ENCODE results near the gene EZH1. TPM values are rescaled to one million over a fixed set of nuclear protein-coding genes. Genes with fewer than 3 reads are reported as not detected.

The EZH1 gene
- total and polyA plus RNA-seq, 10 of the 15 experiments (the other 5 are each of a cell fraction or from before 2014, with no cell fraction given), result 6.1 to 43.3 (median 16.8) TPM

- TF ChIP-seq ZNF592 (IDR thresholded peaks at IDR 0.05), result no peak
- TF ChIP-seq CHD4 (IDR thresholded peaks at IDR 0.05), result no peak
- TF ChIP-seq E2F8 (IDR thresholded peaks at IDR 0.05; ENCODE audit: low read depth, partially characterized antibody), result no peak
- TF ChIP-seq BACH1 (IDR thresholded peaks at IDR 0.05; ENCODE audit: borderline replicate concordance), result no peak
- no peak for TF ChIP-seq MTA2 (IDR thresholded peaks at IDR 0.05; ENCODE audit: low read depth)
Observed at GRCh38 chr17:42740699-42741098, 4.1 kb downstream of the EZH1 start (continued).

All from GM12878 (cell line).